BJ (cell line): Measurements from ENCODE around the gene TPRG1. TPM values are rescaled to one million over a fixed set of nuclear protein-coding genes. Genes with fewer than 3 reads are reported as not detected.

Source experiments
- CTCF ChIA-PET: fragments of 350-600 bp; formaldehyde crosslinking; extraction: SDS; loops from one replicate; lab custom pipeline; 2021; ENCODE audit warnings: antibody characterized with exemption, inconsistent platforms; lab: Yijun Ruan, JAX
- POLR2A ChIA-PET: fragments of 300-600 bp; sonication (Branson Sonifier 250); formaldehyde crosslinking; extraction: SDS; loops from one replicate; lab custom pipeline; 2021; ENCODE audit warnings: antibody characterized with exemption; lab: Charles Lee
- DNase-seq: peaks from one replicate; pipeline ENCODE4 v3.0.0-alpha.2; 2011; ENCODE audit warnings: low read depth
- H3K27me3 ChIP-seq: 2 replicates; pipeline ENCODE4 v1.6.0; 2011; ENCODE audit warnings: low read length; ENCODE audit not compliant: control insufficient read depth, insufficient read depth
- H3K36me3 ChIP-seq: 2 replicates; pipeline ENCODE4 v1.5.1; 2011; ENCODE audit warnings: low read length; ENCODE audit not compliant: control insufficient read depth, insufficient read depth
- H3K4me3 ChIP-seq: 2 replicates; pipeline ENCODE4 v1.5.1; 2011; ENCODE audit warnings: low read depth, mild to moderate bottlenecking, control low read depth, low read length
- CTCF ChIP-seq: IDR thresholded peaks from 2 replicates; pipeline ENCODE4 v1.5.1; 2011; ENCODE audit warnings: low read depth, mild to moderate bottlenecking, control low read depth, inconsistent platforms, low read length, moderate library complexity; ENCODE audit not compliant: insufficient read depth
- polyA plus RNA-seq: library from polyadenylated mRNA; depleted of rRNA; stranded (reverse); fragments of >200 nt; gene quantifications from 2 replicates; pipeline ENCODE4 v1.2.3, GENCODE V29; 2011

The TPRG1 gene
- polyA plus RNA-seq, 1 experiment: 0.16 TPM

- ChIA-PET POLR2A (no interaction called here), CTCF (interaction anchor here (0.7 to 5.5 kb wide), 4 partner anchors 671 to 1396 kb away, joined by 3 to 47 read pairs (median 4); no protein-coding TSS in a partner anchor)
- Histone ChIP-seq H3K36me3 (no peaks in the 10 kb centered on the region), H3K4me3 (no peak overlapping the region), H3K27me3 (peaks cover 1% of the 10 kb centered on the region; the same call in 1 of the 2 replicates)
- DNase-seq: no peak
- no peak for TF ChIP-seq CTCF
Measured at GRCh38 chr3:189269365-189269764, 97.6 kb downstream of the TPRG1 start.

GRCh38 chr3:189270248-189270832 lies 98.6 kb downstream of the TPRG1 start:
- peak; percentile 77 for TF ChIP-seq CTCF
- no peak for DNase-seq
- Histone ChIP-seq H3K4me3 (no peak overlapping the region), H3K27me3 (peaks cover 1% of the 10 kb centered on the region; the same call in 1 of the 2 replicates), H3K36me3 (no peaks in the 10 kb centered on the region)
- CTCF ChIA-PET: interaction anchor here (1.4 to 5.5 kb wide), 2 partner anchors 678 to 691 kb away, joined by 5 to 47 read pairs; no protein-coding TSS in a partner anchor
- POLR2A ChIA-PET: no interaction called here

GRCh38 chr3:189272500-189273119 lies 100.8 kb downstream of the TPRG1 start:
- H3K27me3 ChIP-seq: no peaks in the 10 kb centered on the region
- H3K36me3 ChIP-seq: no peaks in the 10 kb centered on the region
- ChIA-PET POLR2A (no interaction called here), CTCF (interaction anchor here (0.7 to 5.5 kb wide), 5 partner anchors 10 to 1006 kb away, joined by 3 to 47 read pairs (median 3); no protein-coding TSS in a partner anchor)
- H3K4me3 ChIP-seq: no peak overlapping the region
- DNase-seq: no peak
- peak; percentile 8; the same call in 1 of the 2 replicates for TF ChIP-seq CTCF

GRCh38 chr3:189273736-189274135 lies 102.0 kb downstream of the TPRG1 start:
- no peak overlapping the region for H3K4me3 ChIP-seq
- POLR2A ChIA-PET: no interaction called here
- no peak for TF ChIP-seq CTCF
- H3K36me3 ChIP-seq: no peaks in the 10 kb centered on the region
- H3K27me3 ChIP-seq: no peaks in the 10 kb centered on the region
- CTCF ChIA-PET: interaction anchor here (1.2 to 5.5 kb wide), 2 partner anchors 87 to 675 kb away, joined by 3 to 47 read pairs; no protein-coding TSS in a partner anchor
- no peak for DNase-seq

- ChIA-PET CTCF (interaction anchor here (1.2 kb wide), 1 partner anchor 671 kb away, joined by 3 read pairs; no protein-coding TSS in a partner anchor), POLR2A (no interaction called here)
- TF ChIP-seq CTCF: no peak
- no peaks in the 10 kb centered on the region for H3K36me3 ChIP-seq
- no peak overlapping the region for H3K4me3 ChIP-seq
- H3K27me3 ChIP-seq: no peaks in the 10 kb centered on the region
- DNase-seq: no peak
Measured at GRCh38 chr3:189275182-189275581, 103.4 kb downstream of the TPRG1 start.
